Umbilical cord (tissue), 2 donors: ENCODE data around the gene FXYD2. TPM values are rescaled to one million over a fixed set of nuclear protein-coding genes. Genes with fewer than 3 reads are reported as not detected.

Experiments
- DNase-seq: peaks from one replicate; pipeline ENCODE4 v3.0.0-alpha.2; 2015; ENCODE audit warnings: low spot score
- total RNA-seq: library from RNA; depleted of rRNA; stranded (reverse); fragments of >200 nt; gene quantifications from one replicate; pipeline ENCODE4 v1.2.3, GENCODE V29; 2014; ENCODE audit warnings: low replicate concordance; ENCODE audit not compliant: insufficient read depth

Gene FXYD2
- total RNA-seq, 1 donor from 2014 or later: 2.4 TPM

DNA sequence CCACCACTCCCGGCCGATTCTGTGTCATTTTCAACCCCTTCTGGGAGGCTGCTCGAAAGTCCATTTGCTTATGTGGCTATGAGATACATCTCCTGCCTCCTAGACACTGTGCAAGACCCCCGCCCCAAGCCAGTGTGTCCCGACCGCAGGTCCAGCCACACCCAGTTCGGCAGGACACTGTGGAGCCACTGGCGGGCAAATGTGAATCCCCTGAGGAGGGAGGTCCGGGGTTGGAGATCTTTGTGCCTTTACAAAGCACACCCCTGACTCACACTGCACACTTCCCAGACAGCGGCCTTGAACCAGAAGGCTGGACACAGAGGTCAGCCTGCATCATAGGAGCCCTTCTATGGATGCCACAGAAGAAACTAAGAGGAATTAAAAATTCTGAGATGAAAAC lies 34.5 kb upstream of the FXYD2 start:
- no peak for DNase-seq

- DNase-seq: peak; percentile 43
These were observed 33.3 kb upstream of the FXYD2 start for GRCh38 chr11:117857734-117858414.

DNA sequence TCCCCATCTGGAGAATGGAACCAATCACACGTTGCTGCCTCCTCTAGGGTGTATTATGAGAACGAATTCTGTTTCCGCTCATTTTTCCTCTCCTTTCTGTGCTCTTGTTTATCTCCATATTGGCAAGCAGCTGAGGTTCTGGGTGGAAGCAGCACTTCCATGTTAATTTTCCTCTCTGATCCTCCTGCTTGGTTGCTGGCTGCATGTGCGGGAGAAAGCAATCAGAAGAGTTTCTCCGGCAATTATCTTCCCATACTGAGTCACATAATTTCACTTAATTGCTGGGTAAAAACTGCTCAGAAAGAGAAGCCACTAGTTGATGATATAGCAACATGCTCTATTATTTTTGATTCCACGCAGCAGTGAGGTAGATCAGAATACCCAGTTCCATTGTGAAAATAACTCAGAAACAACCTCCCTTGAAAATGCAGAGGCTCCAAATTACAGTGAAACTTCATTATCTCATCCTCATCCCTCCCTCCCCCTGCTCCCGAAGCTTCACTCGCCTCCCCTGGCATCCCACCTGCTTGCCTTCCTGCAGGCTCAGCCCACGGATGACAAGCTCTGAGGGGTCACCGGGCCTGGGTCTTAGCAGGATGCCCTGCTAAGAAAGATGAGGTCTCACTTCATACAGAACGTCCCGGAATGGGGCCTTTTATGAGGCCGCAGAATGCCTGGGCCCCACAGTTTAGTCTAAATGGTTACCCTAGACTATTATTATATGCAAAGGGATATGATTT lies 31.5 kb upstream of the FXYD2 start:
- DNase-seq: no peak

DNA sequence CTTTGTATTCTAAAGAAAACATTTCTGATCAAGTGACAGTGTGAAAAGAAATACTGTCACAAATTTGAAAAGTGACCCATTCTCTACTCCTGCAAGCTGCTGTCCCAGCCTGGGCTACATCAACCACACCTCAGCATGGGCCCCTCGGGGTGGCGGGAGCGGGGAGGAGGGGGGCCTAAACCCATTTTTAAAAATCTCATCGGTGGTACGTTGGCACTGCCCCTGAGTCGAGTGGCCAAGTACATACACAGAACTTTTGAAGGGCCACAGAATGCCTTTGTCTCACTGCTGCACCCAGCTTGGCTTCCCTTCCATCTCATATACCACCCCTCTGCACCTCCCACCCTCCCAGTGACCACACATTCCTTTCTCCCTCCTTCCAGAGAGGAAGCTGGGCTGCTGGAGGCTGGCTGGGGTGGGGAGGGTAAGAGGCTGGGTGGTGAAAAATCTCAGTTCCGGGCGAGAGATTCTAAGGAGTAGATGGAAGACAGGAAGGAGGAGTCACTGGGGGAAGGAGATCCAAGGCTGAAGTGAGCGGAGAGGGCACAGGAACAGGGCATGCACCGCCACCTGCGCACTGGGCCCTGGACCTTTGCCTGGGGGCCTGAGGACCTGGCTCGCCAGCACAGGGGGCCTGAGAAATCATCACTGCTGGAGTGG lies 30.8 kb upstream of the FXYD2 start:
- no peak for DNase-seq

DNA sequence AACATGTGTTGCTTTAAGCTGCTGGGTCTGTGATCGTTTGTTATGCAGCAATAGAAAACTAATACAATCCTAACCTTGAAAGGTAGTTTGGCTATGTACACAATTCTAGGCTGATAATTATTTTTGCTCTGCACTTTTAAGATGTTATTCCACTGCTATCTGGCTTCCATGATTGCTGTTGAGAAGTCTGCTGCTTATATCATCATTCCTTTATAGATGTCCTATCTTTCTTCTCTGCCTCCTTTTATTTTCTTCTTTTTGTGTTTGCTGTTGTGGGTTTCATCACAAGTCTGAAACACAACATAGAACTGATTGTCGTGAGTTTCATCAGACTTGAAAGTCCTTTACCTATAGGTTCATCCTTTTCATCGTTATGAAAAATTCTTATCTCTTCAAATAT lies 27.8 kb upstream of the FXYD2 start:
- no peak for DNase-seq

DNA sequence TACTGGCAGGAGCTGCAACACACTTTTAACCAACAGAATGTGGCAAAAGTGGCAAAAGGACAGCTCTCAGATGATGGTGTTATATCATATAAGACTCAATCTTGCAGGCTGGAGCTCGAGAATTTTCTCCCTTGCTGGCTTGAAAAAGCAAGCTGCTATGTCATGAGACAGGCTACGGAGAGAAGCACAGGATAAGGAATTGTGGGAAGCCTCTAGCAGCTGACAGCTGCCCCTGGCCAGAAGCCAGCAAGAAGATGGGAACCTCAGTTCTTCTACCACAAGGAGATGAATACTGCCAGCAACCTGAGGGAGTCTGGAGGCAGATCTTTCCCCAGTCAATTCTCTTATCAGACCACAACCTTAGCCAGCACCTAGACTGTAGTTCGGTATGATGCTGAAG lies 27.3 kb upstream of the FXYD2 start:
- DNase-seq: peak; percentile 77

- DNase-seq: peak; percentile 97
These were observed 26.6 kb upstream of the FXYD2 start for GRCh38 chr11:117851106-117851505.

GRCh38 chr11:117849781-117850414 lies 25.4 kb upstream of the FXYD2 start:
- no peak for DNase-seq

- DNase-seq: peak; percentile 65
These were observed 19.3 kb upstream of the FXYD2 start for GRCh38 chr11:117843666-117844484.

GRCh38 chr11:117842131-117842941 lies 17.8 kb upstream of the FXYD2 start:
- DNase-seq: no peak

- DNase-seq: no peak
These were observed 17.0 kb upstream of the FXYD2 start for GRCh38 chr11:117841551-117842031.

- DNase-seq: no peak
These were observed 16.5 kb upstream of the FXYD2 start for GRCh38 chr11:117840881-117841550.

DNA sequence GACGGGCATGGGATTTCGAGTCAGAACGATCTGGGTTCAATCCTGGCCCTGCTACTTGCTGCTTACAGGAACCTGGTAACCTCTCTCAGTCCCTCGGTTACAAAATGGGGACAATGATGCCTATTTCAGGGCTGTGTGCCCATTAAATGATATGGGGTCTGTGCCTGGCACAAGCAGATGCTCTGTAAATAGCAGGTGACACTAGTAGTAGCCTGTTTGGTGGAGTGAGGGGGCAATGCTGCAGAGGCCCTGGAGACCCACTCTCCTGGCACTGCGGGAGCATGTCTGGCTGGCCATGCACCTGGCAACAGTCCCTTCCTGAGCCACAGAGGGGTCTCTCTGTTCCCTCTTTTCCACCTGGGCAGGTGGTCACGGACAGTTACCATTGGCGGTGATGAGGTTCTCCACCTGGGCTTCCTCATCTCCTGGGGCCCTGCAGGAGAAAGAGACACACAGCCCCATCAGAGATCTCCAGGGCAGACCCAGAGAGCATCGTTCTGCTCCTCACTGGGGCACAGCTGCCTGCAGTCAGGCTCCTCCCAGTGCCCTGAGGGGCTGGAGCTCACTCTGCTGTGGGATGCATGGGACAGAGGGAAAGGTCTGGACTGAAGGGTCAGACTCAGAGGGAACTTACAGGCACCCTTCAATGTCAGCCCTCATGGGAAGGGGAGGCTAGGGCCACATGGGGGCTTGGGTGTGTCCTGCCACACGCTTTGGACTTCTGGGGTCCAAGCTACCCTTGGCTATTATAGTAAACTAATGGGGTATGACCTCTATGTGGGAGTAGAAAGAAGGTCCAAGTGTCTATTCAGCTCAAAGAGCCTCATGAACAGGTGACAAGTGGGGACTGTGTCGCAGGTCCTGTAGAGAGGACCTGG lies 15.6 kb upstream of the FXYD2 start:
- no peak for DNase-seq

DNA sequence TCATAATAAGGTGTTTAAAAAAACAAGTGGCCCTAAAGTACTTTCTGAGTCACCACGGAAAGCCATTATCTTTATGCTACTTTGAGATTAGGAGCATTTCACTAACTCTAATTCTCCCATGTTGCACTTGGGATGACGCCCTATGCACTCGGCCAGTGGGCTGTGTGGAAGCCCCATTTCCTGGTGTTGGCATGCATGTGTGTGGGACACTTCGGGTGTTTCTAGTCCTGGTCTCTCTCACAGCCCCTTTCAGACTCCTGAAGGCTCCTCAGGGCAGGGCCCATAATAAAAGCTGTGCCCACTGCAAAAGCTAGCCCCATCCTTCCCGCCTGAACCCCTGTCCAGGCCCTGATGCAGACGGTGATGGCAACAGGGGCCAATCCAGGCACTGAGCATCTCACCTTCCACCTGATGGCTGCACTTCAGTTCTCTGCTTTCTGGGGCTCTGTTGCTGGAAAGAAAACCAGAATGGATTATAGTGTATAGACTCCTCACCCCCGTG lies 14.9 kb upstream of the FXYD2 start:
- no peak for DNase-seq

DNA sequence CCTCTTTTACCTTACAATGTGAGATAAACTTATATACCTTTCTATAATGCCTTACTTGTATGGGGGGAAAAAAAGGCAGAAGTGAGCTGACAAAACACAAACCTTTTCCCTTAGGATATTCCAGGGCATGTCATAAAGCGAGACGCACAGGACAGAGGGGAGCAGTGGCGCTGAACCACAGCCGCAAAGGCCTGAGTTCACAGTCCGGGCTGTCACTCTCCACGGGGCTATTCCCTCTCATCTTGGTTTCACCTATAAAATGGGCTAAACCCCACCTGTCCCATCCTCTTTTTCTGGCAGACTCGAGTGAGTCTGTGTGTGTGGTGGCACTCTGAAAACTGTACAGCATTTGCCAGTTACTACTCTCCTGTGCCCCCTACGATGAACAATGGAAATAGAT lies 14.4 kb upstream of the FXYD2 start:
- DNase-seq: no peak

DNA sequence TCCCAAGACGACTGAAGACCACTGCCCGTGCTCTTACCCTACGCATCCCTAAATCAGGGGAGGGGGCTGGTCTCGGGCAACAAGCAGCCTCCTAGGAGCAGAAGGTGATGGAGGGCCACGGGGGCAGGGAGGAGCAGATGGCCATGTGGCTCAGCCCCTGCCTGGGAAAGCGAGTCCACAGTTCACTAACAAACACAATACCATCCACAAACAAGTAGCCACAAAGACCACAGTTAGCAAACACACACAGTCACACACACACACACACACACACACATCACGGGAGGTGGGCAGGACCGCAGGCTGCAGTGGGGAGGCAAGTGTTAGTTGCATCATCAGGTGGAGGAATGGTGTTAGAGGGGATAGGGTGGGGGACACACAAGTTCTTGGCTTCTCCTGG lies 13.2 kb upstream of the FXYD2 start:
- DNase-seq: no peak

GRCh38 chr11:117837070-117837776 lies 12.7 kb upstream of the FXYD2 start:
- no peak for DNase-seq
